ENCODE data around the gene SPEM3. TPM values are rescaled to one million over a fixed set of nuclear protein-coding genes. Genes with fewer than 3 reads are reported as not detected.

Gene SPEM3
- total RNA-seq, 1 donor from 2014 or later = not detected

DNA sequence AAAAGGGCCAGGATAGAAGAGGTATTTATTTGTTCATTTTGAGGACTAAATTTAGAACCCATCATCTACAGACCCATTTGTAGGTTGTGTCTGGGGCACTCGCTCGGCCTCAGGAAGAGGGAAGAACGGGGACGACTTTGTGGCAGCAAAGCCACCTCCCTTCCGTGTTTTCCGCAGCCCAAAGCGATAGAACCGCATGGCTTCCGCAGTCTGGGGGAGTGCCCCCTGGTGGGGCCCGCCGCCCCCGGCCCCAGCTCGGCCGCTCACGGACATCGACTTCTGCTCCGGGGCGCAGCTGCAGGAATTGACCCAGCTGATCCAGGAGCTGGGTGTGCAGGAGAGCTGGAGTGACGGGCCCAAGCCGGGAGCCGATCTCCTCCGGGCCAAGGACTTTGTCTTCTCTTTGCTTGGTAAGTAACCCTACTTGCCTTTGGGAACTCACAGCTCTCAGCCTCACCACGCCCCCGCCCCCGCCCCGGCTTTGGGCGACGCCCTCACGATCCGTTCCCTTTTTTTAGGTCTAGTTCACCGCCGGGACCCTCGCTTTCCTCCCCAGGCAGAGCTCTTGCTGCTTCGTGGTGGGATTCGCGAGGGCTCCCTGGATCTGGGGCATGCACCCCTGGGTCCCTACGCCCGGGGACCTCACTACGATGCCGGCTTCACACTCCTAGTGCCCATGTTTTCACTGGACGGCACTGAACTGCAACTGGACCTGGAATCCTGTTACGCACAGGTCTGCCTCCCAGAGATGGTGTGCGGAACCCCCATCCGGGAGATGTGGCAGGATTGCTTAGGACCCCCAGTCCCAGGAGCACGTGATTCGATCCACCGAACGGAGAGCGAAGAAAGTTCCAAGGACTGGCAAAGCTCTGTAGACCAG lies 7.3 kb downstream of the SPEM3 start:
- H3K4me3 ChIP-seq = peak overlapping the region; percentile 74
- peak overlapping the region; percentile 90 for H3K4me3 Mint-ChIP-seq
- peaks cover 36% of the 10 kb centered on the region for H3F3A ChIP-seq (ENCODE audit: low read depth)
- H3K36me3 ChIP-seq = no peaks in the 10 kb centered on the region
- H4K20me1 ChIP-seq (ENCODE audit: low read depth) = no peaks in the 10 kb centered on the region
- peak; percentile 63 for DNase-seq (ENCODE audit: low spot score)
- peak overlapping the region; percentile 21 for H2AFZ ChIP-seq (replicated peaks)
- no peaks in the 10 kb centered on the region for H3K9me3 Mint-ChIP-seq
- peaks cover 31% of the 10 kb centered on the region for H3K4me1 Mint-ChIP-seq
- peak overlapping the region; percentile 93 for H3K4me2 ChIP-seq
- H3K27me3 ChIP-seq = peaks cover 50% of the 10 kb centered on the region
- H3K79me2 ChIP-seq (ENCODE audit: low read depth) = no peaks in the 10 kb centered on the region
- no peaks in the 10 kb centered on the region for H3K9me3 ChIP-seq (ENCODE audit: low read depth)
- peaks cover 38% of the 10 kb centered on the region for H3K27me3 Mint-ChIP-seq (ENCODE audit: insufficient read depth, low read depth)
- H3K9ac ChIP-seq = no peak overlapping the region
- H3K27ac ChIP-seq = no peak overlapping the region
- TF ChIP-seq EZH2 (IDR thresholded peaks at IDR 0.05) (peak; percentile 58), EZH2phosphoT487 (IDR thresholded peaks at IDR 0.05) (peak; percentile 34)
- TF ChIP-seq, protein P1, sequence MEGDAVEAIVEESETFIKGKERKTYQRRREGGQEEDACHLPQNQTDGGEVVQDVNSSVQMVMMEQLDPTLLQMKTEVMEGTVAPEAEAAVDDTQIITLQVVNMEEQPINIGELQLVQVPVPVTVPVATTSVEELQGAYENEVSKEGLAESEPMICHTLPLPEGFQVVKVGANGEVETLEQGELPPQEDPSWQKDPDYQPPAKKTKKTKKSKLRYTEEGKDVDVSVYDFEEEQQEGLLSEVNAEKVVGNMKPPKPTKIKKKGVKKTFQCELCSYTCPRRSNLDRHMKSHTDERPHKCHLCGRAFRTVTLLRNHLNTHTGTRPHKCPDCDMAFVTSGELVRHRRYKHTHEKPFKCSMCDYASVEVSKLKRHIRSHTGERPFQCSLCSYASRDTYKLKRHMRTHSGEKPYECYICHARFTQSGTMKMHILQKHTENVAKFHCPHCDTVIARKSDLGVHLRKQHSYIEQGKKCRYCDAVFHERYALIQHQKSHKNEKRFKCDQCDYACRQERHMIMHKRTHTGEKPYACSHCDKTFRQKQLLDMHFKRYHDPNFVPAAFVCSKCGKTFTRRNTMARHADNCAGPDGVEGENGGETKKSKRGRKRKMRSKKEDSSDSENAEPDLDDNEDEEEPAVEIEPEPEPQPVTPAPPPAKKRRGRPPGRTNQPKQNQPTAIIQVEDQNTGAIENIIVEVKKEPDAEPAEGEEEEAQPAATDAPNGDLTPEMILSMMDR (IDR thresholded peaks at IDR 0.05) = no peak
- H3K36me3 Mint-ChIP-seq = no peaks in the 10 kb centered on the region
- peaks cover 20% of the 10 kb centered on the region for H3K4me1 ChIP-seq
- no peak overlapping the region for H3K27ac Mint-ChIP-seq

GRCh38 chr17:7436556-7437368 lies 8.1 kb downstream of the SPEM3 start:
- Histone ChIP-seq H3K79me2 (ENCODE audit: low read depth) (no peaks in the 10 kb centered on the region), H3K27me3 (peaks cover 58% of the 10 kb centered on the region), H3K4me1 (peaks cover 20% of the 10 kb centered on the region), H3K9me3 (ENCODE audit: low read depth) (no peaks in the 10 kb centered on the region), H3K4me2 (peak overlapping the region; percentile 93), H4K20me1 (ENCODE audit: low read depth) (no peaks in the 10 kb centered on the region), H3K4me3 (peak overlapping the region; percentile 74), H2AFZ (replicated peaks) (peak overlapping the region; percentile 72), H3K9ac (no peak overlapping the region), H3K27ac (no peak overlapping the region), H3F3A (ENCODE audit: low read depth) (peaks cover 43% of the 10 kb centered on the region), H3K36me3 (no peaks in the 10 kb centered on the region)
- H3K27ac Mint-ChIP-seq = no peak overlapping the region
- peak overlapping the region; percentile 85 for H3K4me3 Mint-ChIP-seq
- H3K4me1 Mint-ChIP-seq = peaks cover 38% of the 10 kb centered on the region
- TF ChIP-seq EZH2 (IDR thresholded peaks at IDR 0.05) = no peak
- TF ChIP-seq, protein P1 (IDR thresholded peaks at IDR 0.05) = peak; percentile 78
- peaks cover 38% of the 10 kb centered on the region for H3K27me3 Mint-ChIP-seq (ENCODE audit: insufficient read depth, low read depth)
- no peaks in the 10 kb centered on the region for H3K36me3 Mint-ChIP-seq
- H3K9me3 Mint-ChIP-seq = no peaks in the 10 kb centered on the region
- DNase-seq (ENCODE audit: low spot score) = peak; percentile 96

DNA sequence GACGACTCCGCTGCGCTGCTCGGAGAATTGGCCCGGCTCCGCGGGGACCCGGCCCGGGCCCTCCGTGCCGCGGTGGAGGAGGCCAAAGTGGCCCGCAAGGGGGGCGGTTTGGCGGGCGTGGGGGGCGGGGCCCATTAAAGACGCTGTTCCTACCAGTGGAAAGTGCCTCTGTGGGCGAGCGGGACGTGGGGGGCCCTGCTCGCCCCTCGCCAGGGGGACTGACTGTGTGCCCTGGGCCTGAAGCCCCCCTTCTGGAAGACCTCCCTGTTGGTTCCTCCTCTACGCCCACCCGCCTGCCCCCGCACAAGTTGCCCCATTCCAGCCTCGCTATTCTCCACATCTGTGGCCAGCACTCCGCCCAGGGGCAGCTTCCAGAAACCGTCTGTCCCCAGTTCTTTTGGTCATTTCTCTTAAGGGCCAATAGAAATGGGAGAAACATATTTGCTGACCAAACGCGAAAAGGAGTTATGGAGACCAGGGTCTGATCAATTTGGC lies 8.8 kb downstream of the SPEM3 start:
- peaks cover 58% of the 10 kb centered on the region for H3K27me3 ChIP-seq
- H4K20me1 ChIP-seq (ENCODE audit: low read depth) = no peaks in the 10 kb centered on the region
- peaks cover 43% of the 10 kb centered on the region for H3F3A ChIP-seq (ENCODE audit: low read depth)
- H3K9me3 ChIP-seq (ENCODE audit: low read depth) = no peaks in the 10 kb centered on the region
- peaks cover 20% of the 10 kb centered on the region for H3K4me1 ChIP-seq
- no peaks in the 10 kb centered on the region for H3K79me2 ChIP-seq (ENCODE audit: low read depth)
- H2AFZ ChIP-seq (replicated peaks) = peak overlapping the region; percentile 72
- H3K4me1 Mint-ChIP-seq = peaks cover 43% of the 10 kb centered on the region
- DNase-seq (ENCODE audit: low spot score) = no peak
- H3K27ac ChIP-seq = no peak overlapping the region
- H3K27ac Mint-ChIP-seq = peak overlapping the region; percentile 42
- no peaks in the 10 kb centered on the region for H3K9me3 Mint-ChIP-seq
- TF ChIP-seq EZH2phosphoT487 (IDR thresholded peaks at IDR 0.05) (no peak), EZH2 (IDR thresholded peaks at IDR 0.05) (no peak)
- TF ChIP-seq, protein P1 (IDR thresholded peaks at IDR 0.05) = no peak
- peak overlapping the region; percentile 93 for H3K4me2 ChIP-seq
- H3K36me3 Mint-ChIP-seq = no peaks in the 10 kb centered on the region
- H3K4me3 Mint-ChIP-seq = peak overlapping the region; percentile 89
- peak overlapping the region; percentile 74 for H3K4me3 ChIP-seq
- H3K36me3 ChIP-seq = no peaks in the 10 kb centered on the region
- no peak overlapping the region for H3K9ac ChIP-seq
- H3K27me3 Mint-ChIP-seq (ENCODE audit: insufficient read depth, low read depth) = peaks cover 38% of the 10 kb centered on the region
